DMS79 treated with DMSO at 0.1 percent for 48 hours (cell line): ENCODE measurements around the gene RHOH.
"Not testable (repeated sequence)": the region's sequence is repeated elsewhere in the genome, so short reads cannot be mapped to it uniquely, and the experiment has no call there.

Source experiments
- DNase-seq: peaks from one replicate; lab custom pipeline; 2025; lab: John Stamatoyannopoulos, UW

The RHOH gene

DNA sequence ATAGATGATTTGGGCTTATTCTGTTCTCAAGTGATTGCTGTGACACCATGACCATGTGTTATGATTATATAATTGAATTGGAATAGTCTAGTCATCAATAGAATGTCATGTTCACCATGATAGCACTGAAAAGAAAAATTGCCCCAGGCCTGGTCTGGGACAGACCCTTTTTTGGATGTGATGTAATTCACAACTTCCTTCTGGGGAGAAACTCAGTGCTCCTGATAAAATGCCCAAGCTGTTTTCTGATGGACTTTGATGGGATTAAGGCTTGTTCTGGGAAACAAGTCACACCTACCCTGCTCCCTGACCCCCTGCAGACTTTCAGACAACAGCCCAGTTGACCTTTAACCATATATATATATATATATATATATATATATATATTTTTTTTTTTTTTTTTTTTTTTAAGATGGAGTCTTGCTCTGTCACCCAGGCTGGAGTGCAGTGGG lies 65.3 kb downstream of the RHOH start:
- no peak for DNase-seq

DNA sequence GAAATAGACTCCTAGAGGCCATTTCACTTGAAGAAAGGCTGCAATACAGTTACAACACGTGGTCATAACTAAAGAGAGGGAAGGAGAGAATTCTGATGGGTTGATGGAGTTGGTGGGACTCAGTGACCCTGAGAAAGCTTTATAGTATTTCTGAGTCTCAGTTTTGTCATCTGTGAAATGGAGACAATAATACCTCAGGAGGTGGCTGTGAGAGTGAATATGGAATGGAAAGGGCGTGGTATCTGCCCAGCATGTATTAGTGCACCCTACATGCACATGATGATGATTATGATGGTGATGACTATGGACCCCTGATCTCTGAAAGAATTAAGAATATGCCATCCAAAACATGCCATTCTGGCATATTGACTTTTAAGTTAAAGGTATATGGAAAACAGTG lies 66.0 kb downstream of the RHOH start:
- no peak for DNase-seq

DNA sequence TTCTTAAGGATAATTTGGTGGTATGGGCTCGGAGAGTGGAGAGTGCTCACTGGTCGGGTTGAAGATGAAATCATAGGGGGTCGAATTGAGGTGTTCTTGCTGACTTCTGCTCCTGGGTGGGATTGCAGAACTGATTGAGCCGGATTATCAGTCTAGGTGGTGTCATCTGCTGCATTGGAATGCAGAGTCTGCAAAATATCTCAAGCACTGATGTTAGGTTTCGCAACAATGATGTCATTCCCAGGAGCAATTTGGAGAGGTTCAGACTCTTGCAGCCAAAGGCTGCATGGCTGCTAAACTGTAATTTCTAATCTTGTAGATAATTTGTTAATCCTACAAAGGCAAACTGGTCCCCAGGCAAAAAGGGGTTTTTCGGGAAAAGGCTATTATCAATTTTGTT lies 67.7 kb downstream of the RHOH start:
- DNase-seq: no peak

DNA sequence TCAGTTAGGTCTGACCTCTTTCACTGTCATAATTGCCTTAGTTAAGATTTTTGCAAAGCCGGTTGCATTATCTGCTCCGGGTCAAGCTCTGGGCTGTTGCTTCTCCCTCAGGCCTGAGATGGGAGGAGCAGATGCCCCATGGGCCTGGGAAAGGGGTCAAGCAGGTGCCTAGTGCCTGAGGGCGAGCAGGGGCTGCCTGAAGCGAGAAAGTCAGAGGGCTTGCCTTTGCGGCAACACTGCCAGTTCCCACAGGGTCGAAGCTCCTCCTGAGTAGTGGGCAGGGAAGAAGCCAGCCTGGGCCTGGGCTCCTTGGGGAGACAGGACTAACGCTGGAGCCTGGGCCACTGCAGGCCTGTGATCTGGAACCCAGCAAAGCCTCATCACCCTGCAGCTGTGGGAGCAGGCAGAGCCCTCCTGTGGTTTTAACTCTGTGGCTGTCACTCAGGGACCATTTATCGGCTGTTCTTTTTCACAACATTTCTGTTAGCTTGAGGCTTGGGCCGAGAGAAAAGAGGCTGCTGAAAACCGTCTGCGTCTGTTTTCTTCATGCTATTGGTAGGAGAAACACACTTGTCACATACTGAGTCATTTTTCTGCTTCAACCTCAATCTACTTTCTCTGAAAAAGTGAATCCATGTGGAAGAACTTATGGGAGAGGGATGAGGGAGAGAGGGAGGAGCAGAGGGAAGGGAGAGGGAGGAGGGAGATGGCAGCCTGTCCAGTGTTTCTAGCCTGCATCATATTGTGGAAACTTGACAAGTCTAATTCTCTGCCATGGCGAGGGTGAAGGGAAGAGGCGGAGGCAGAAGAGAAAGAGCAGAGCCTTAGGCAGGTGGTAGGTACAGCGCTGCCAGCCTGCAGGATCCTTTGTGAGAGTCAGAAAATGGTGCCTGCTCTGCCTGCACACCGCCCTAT lies 68.4 kb downstream of the RHOH start:
- peak; percentile 7 for DNase-seq

DNA sequence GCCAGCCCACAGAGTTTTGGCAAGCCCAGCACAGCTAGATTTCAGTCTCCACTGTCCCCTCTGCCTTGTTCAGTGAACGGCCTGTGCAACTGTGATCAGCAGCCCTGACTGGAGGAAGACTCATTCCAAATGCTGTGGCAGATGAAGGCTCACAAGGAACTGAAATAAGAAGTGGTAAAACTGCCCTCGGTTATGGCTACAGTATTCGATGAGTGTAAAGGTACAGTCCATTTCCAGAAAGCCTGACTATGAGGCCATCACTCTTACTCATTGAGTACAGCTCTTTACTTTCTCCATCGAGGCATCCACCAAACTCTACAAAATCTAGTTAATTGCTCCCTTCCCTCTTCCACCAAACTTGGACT lies 69.1 kb downstream of the RHOH start:
- no peak for DNase-seq

DNA sequence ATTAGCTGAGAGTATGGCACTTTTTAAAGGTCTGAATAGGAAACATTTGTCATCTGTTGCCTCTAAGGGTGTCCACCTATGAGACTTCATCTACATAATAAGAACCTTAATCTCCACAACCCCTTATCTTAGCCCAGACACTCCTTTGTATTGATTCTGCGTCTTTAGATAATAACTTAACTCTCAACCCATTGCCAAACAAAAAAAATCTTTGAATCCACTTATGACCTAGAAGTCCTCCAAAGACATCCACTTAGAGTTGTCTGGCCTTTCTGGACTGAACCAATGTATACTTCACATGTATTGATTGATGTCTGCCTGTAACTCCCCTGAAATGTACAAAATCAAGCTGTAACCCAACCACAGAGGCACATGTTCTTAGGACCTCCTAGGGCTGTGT lies 72.3 kb downstream of the RHOH start:
- no peak for DNase-seq

DNA sequence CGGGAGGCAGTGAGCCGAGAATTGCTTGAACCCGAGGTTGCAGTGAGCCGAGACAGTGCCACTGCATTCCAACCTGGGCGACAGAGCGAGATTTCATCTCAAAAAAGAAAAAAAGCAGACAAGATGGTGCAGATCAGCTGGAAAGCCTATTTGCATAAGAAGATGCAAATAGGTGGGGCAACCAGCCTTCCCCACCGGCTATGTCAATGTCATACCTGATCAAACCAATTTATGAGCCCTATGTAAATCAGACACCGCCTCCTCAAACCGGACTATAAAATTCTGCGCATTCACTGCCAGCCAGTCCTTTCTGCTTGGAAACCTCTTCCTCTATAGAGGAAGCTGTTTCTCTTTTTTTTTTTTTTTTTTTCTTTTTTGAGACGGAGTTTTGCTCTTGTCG lies 73.8 kb downstream of the RHOH start:
- DNase-seq: no peak

DNA sequence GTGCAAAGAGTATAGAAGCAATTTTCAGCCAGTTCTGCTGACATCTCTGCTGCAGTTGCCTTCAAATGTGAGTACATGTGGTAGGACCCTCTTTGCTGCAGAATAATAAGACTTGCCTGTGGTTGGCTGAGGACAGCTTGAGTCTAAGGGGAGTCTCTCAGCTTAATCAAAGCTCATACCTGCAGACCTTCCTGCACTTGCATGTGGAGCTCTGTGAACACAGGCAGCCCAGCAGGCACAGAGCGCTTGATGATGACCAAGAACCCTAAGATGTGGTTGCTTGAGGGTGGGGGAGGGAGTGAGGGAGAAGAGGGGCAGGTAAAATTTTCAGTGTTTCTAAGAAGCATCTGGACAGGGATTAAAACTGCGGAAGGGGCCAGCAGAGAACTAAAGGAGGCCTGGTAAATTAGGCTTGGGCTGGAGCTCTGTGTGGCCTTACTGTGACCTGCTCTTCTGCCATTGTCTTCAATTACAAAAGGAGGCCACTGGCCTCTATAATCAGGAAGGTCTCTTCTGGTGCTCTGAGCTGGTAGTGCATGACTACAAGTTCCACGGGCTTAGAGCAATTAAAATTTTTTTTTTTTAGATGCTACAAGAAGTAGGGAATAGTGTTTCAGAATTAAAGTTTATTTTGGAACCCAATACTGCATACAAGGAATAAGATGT lies 78.4 kb downstream of the RHOH start:
- DNase-seq: no peak

DNA sequence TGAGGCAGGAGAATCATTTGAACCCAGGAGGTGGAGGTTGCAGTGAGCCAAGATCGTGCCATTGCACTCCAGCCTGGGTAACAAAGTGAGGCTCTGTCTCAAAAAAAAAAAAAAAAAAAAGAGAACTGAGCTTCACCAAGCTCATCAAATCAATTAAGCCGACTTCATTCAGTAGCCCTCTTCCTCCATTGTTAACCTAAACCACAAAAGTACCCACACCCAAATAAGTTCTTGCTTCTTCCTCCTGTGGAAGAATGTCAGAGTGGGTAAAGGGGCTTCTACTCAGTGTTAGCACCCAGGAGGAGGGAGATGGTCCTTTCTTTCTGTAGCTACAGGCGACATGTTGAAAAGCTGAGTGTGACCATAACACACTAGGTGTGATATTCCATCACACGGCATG lies 79.7 kb downstream of the RHOH start:
- DNase-seq: no peak

DNA sequence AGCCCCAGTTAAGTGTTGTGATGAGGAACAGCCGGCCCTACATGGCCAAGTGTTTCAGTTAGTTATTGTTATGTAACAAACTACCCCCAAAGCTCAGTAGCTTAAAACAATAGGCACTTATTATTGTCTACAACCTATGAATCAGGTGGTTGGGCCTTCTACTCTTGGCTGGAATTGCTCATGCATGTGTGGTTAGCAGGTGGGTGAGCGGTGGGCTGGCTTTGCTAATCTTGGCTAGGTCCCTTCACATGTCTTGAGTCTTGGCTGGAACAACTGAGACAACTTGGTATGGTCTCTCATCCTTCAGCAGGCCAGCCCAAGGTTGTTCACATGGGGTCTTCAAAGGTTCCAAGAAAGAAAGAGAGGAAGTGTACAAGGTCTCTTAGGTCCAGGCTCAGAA lies 83.8 kb downstream of the RHOH start:
- DNase-seq: no peak

DNA sequence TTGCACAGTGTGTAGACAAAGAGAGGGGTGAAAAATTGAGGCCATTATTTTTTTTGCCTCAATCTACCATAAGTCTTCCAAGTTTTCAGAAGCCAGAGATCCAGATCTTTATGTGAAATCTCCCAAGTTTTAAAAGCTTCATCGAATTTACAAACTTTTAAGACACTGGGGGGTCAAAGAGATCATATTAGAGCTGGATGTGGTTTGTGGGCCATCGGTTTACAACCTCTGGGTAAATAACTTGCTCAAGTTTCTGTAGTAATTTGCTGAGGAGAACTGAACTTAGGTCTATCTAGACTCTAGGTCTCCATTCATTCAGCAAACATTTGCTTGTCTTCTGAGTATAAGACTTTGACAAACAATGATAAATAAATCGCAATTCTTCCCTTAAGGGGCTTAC lies 84.3 kb downstream of the RHOH start:
- no peak for DNase-seq

DNA sequence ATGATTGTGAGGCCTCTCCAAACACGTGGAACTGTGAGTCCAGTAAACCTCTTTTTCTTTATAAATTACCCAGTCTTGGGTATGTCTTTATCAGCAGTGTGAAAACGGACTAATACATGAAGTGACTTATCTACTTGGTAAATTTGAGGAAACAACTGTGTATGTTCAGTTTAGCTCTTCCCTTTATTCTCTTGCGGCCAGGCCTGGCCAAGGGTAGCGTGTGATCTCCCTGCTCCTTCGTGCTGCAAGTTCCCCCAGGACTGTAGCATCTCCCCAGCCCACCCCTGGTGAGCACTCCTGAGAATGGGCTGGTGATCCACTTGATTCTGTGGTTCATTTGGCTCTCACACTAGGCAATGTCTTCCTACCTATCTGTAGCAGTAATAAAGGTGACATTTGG lies 85.1 kb downstream of the RHOH start:
- no peak for DNase-seq

DNA sequence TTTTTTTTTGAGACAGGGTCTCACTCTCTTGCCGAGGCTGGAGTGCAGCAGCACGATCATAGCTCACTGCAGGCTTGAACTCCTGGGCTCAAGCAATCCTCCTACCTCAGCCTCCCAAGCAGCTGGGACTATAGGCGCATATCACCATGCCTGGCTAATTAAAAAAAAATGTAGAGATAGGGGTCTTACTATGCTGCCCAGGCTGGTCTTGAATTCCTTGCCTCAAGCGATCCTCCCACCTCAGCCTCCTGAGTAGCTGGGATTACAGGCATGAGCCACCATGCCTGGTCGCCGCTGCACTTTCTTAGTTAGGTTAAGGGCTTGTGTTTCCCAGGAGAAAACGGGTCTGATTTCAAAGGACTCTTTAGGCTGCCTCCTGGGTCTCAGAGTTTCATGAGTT lies 86.0 kb downstream of the RHOH start:
- not testable (repeated sequence) for DNase-seq

DNA sequence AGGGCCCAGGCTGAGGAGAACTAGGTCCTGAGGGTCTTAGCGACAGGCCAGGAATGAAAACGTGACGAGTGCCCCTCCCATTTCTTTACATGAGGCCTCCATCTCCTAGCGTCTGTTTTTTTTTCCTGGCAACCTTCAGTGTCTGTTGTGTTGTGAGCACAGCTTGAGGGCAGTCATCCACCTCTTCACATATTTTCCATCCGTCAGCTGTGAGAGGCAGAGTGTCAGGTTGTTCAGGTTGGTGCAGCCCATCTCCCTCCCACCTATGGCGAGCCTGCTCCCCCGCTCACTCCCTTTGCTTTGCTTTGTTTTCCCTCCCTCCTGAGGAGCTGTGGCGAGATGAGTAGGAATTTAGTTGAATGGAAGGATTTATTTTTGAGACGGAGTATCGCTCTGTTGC lies 86.6 kb downstream of the RHOH start:
- DNase-seq: no peak

DNA sequence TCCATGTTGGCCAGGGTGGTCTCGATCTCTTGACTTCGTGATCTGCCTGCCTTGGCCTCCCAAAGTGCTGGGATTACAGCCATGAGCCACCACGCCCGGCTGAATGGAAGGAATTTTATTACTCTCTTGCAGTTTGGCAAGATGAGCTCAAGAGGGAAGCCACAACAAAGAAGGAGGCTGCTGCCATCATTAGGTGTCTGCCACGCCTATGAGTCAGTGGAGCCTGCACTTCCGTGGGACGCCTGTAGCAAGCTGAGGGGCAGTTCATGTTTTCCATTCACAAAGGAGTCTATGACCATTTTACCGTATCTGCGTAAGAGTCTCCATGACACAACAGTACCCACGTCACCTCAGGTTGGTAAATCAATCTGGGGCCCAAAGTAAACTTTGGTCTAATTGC lies 87.1 kb downstream of the RHOH start:
- DNase-seq: no peak

DNA sequence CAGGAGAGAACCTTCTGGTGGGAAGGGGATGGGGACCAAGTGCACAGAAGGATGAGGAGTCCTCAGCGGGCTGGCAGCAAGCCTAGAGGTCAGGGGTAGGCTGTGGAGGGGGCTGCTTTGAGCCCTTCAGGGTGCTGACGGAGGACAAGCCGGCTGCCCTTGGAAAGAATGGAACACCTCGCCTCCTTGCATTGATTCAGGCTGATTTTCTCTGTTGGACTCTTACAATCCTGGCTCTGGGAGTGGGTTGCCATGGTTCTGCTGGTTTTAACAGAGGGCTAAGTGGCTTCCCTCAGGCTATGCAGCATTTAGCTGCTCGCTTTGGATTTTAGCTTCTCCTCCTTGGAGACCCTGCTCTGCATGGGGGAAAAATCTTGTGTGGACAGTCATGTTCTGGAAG lies 88.9 kb downstream of the RHOH start:
- DNase-seq: no peak

DNA sequence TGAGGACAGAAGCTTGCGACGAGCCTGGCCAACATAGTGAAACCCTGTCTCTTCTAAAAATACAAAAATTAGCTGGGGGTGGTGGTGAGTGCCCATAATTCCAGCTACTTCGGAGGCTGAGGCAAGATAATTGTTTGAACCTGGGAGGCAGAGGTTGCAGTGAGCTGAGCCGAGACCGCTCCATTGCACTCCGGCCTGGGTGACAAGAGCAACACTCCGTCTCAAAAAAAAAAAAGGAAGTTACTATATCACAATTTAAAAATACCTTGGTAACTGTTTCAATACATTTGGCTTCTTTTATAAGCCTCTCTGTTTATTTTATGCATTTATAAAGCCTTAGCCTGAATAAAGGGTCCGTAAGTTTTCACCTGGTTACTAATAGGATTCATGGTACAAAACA lies 91.7 kb downstream of the RHOH start:
- DNase-seq: no peak

DNA sequence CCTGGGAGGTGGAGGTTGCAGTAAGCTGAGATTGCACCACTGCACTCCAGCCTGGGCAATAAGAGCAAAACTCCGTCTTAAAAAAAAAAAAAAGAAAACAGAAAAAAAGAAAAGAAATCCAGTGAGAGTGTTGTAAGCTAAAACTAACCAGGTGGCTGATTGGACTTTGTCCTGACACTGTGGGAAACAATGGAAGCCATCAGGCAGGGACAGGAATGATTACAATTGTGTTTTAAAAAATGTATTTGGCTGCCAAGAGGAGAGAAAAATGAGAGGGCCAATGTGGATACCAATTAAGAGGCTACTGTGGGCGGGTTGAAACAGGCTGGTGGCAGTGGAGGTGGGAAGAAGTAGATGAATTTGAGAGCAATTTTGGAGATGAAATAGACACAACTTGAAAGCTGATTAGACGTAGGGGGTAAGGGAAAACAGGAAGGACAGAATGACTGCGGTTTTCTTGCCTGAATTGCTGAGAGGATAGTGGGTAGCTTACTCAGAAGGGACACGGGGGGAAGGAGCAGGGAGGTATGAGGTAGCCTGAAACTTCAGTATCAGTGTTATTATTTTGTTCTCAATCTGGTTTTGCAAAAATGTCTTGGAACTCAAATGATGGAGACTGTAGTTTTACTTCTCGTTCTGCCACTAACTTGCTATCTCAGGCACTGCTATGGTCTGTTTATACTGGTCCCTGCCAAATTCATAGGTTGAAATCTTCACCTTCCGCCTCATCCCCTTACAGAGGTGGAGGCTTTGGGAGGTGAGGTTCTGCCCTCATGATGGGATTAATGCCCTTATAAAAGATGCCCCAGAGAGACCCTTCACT lies 92.7 kb downstream of the RHOH start:
- peak; percentile 7 for DNase-seq

DNA sequence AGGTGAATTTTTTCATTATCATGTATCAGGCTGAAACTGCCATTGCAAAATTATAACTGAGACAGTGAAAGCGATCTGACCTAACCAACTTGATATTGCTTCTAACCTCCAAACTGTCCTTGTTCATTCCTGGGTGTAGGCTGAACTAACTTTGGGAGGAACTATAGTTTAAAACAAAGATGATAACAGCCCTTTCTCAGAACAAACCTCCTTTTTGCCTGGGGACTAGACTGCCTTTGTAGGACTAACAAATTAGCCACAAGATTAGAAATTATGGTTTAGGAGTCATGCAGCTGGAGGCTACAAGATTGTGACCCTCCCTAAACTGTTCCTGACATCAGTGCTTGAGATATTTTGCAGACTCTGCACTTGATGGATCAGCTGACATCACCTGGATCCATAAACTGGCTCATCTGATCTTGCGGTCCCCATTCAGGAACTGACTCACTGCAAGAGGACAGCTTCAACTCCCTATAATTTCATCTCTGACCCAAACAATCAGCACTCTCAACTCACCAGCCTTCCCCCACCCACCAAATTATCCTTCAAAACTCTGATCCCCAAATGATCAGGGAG lies 93.9 kb downstream of the RHOH start:
- DNase-seq: not testable (repeated sequence)

DNA sequence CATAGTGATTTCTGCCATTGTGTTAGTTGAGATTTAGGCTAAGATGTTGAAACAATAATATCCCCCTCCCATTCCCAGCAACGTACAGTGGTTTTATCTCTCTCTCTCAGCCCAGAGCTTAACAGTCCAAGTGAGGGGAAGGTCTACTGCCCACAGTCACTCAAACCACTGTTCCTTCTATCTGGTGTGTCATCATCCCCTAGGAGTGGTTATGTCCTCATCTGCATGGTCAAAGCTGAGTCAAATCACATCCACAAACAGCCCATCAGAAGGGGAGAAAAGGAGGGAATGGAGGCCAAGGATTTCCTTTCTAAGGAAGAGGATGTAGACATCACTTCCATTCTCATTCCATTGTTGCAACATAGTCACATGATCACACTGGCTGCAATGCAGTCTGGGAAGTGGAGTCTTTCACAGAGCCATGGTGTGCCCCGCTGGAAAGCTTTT lies 95.5 kb downstream of the RHOH start:
- DNase-seq: no peak

DNA sequence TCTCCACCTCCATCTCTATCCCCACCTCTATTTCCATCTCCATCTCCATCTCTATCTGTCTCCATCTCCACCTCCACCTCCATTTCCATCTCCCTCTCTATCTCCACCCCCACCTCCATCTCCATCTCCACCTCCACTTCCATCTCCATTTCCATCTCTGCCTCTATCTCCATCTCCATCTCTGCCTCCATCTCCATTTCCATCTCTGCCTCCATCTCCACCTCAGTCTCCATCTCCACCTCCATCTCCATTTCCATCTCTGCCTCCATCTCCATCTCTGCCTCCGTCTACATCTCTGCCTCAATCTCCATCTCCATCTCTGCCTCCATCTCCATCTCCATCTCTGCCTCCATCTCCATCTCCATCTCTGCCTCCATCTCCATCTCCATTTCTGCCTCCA lies 97.5 kb downstream of the RHOH start:
- DNase-seq: no peak

DNA sequence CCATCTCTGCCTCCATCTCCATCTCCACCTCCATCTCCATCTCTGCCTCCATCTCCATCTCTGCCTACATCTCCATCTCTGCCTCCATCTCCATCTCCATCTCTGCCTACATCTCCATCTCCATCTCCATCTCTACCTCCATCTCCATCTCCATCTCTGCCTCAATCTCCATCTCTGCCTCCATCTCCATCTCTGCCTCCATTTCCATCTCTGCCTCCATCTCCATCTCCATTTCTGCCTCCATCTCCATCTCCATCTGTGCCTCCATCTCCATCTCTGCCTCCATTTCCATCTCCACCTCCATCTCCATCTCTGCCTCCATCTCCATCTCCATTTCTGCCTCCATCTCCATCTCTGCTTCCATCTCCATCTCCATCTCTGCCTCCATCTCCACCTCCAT lies 98.2 kb downstream of the RHOH start:
- DNase-seq: not testable (repeated sequence)
